ENCODE results near the gene LRRC18.
A peak's percentile ranks its signal among the peaks of the same experiment; 100 is the strongest.

LRRC18 gene

DNA sequence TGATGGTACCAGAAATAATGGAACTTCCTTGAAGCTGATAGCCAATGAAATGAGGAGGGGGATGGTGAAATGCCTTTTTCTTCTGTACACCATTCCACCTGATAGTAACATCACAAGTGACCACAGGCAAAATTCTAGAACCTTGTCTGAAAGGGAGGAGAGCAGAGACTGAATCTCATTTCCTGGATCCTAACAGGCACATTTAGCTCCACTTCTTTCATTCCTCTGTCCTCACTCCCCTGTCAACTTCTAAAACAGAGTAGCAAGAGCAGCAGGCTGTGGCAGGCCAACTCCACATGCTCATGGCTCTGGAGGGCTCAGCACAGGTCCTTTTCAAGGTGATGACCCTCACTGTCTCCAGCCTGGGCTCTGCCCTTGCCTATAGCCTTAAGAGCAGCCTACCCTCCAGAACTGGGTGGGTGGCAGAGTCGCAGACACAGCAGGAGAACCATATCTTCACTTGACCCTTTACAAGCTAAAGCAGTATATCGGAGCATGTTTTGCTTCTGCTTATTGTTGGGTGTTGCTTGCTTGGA lies at the start of gene LRRC18:
TSS of gene LRRC18 (minus strand) at position 51 of the 536 bp plus-strand sequence. CDS start 25,685 bp downstream, outside the sequence.
- DNase-seq = no peak

DNA sequence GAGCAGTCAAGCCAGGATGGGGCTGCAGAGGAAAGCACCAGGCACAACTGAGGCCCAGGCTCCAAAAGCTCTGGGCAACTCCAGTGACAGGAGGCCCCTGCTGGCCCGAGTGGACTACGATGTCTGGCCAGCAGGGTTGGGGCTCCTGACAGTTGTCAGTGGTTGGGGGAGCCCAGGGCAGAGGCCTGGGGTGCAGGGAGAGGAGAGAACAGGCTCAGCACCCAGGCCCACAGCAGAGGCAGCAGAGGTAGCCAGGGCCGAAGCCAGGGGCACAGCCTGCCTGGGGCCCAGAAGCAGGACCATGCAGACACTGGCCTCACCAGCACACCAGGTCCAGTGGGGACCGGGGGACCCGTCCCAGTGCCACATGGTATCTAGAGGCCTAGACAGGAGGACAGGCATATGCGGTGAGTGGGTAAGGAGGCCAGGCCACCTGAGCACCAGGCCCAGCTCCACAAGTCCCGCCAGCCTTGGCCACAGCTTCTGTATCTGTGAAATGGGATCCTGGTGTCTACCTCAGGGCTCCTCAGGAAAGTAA lies 46.0 kb upstream of the LRRC18 start:
- no peak for DNase-seq

GRCh38 chr10:48983648-48984351 lies 44.2 kb upstream of the LRRC18 start:
- no peak for DNase-seq

DNA sequence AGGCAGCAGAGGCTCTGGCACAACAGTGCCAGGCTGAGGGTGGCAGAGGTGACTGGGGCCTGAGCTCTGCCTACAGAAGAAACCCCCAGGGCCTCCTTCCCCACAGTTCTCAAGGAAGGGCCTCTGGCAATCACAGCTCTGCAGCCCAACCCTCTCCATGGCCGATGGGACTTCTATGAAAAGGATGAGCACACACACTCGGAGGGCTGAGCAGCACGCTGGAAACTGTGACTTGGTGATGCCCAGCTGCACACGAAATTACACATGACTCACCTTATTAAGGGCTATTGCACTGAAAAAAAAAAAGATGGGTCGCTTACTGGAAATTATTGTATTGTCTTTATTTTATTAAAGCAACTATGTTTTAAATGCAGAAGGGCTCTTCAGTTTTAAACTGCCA lies 42.9 kb upstream of the LRRC18 start:
- no peak for DNase-seq

DNA sequence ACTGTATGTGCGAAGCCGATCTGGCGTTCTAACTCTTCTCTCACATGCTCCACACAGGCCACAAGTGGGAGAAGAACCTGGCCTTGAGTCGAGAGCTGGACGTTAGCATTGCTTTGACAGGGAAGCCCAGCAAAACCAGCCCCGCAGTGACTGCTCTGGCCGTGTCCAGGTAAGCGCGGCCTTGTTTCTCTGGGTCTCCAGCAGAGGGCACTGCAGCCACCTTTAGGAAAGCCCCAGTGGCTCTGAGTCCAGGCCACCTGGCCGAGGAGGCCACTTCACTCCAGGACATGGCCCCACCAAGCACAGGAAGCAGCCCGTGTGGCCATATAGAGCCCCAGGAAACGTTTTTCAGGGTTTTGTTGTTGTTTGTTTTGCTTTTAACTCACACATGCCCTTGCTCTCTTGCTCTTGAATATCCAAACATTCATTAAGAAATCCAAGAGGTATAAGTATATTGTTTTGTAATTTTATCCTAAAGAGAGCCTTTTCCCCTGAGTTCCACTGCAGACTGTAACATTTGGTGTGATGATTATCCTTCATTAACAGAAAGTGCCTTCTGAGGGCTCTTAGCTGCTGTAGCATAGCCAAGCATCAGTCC lies 41.8 kb upstream of the LRRC18 start:
- DNase-seq = peak in 1 of 2 donors; percentile 21

DNA sequence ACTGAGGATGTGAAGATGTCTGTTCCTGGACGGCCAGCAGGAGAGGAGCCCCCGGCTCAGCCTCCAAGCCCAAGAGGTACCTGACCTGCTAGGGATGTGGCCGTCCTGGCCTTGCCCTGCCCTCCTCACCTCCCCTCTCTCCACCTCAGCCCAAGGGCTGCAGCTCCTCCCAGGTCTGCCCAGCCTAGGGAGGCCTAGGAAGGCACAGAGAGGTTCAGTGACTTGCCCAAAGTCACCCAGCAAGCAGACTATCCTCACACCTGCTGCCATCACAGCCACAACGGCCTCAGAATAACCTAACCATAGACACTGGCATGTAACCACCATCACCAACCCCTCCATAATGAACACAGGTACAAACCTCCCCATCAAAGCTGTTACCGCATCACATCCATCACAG lies 38.7 kb upstream of the LRRC18 start:
- DNase-seq = no peak

DNA sequence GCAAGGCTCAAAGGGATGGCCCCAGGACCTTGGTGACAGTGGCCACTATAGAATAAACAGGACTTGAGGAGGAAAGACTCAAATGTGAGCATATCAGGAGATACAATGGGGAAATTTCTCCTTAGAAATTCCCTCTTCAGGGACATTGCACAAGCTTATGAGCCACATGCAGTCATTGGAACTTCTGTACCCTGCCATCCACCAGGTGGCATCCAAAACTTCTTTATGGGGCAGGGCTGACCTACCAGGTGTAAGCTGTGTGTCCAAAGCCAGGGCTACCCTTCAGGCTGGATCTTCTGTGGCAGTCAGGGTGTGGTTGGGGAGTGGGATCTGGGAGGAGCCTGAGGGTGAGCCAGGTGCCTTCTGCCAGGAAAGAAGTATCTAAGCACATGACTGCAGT lies 36.6 kb upstream of the LRRC18 start:
- no peak for DNase-seq

DNA sequence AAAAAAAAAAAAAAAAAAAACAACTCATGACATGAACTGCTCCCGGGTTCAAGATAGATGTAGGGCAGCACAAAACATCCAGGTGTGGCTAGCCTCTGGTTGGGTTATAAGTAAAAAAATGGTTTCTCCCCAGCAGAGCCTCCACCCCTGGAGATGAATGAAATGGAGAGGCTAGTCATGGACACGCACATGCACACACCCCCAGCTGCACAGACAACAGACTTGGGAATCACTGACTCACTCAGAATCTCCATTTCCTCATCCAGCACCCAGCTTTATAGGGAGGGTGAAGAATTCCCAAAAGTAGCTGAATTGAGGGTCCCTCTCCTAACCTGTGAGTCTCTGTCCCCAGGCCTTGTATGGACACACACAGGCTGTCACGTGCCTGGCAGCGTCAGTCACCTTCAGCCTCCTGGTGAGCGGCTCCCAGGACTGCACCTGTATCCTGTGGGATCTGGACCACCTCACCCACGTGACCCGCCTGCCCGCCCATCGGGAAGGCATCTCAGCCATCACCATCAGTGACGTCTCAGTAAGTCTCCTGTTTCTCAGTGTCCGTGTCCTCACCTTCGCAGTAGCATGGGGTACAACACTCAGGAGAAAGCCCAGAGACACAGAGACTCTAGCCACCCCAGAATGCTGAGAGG lies 35.0 kb upstream of the LRRC18 start:
- no peak for DNase-seq

DNA sequence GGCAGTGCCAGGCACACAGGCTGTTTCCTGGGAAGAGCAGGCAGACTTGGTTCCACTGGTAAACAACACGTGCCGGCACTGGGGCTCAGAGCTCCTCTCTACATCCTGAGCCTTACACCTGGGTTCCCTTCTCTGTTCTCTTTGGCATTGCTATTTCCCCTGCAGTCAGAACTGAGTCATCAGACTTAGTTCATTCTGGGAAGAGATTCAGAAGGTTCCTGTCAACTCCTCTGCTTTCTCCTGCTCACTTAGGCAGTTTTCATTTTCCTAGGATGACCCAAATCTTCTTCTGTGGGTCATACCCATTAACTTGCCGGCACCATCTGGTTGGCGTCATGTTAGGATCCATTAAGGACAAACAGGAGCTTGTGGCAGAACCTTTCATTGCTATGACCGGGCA lies 33.4 kb upstream of the LRRC18 start:
- no peak for DNase-seq

- DNase-seq = no peak
Observed at GRCh38 chr10:48970654-48971053, 31.0 kb upstream of the LRRC18 start.

DNA sequence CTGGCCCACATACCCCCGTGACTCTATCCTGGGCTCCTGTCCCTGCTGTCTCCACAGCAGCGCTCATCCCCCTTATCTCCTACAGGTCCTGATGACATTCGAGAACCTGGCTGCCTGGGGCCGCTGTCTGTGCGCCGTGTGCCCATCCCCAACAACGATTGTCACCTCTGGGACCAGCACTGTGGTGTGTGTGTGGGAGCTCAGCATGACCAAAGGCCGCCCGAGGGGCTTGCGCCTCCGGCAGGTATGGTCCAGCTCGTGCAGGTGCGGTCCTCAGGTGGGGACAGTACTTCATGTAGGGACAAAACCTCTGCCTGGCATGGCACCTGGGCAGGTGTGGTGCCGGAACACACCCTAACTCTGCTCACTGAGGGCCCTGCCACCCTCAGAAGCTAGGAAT lies 30.4 kb upstream of the LRRC18 start:
- DNase-seq = no peak

GRCh38 chr10:48968036-48968435 lies 28.4 kb upstream of the LRRC18 start:
- DNase-seq = no peak

GRCh38 chr10:48965460-48965859 lies 25.8 kb upstream of the LRRC18 start:
- DNase-seq = no peak

DNA sequence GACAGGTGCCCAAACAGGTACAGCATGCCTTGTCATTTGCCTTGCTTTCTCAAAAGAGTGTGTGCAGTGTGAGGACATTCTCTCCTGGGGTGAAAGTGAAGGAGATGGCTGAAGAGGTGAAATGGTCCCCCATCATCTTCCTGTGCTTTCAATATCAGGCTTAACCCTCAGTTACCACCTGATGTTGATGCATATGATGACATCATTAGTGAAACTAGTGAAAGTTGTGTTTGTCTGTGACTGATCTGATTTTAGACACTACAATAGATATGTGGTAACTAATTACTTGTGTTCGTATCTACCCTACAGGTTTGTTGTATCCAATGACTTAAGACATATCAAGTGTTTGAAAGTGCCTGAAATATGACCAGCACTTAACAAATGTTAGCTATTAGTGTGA lies 24.4 kb upstream of the LRRC18 start:
- DNase-seq = no peak

- DNase-seq = no peak
Observed at GRCh38 chr10:48958598-48959190, 19.1 kb upstream of the LRRC18 start.

- no peak for DNase-seq
Observed at GRCh38 chr10:48957361-48958151, 17.9 kb upstream of the LRRC18 start.

GRCh38 chr10:48951707-48952106 lies 12.1 kb upstream of the LRRC18 start:
- DNase-seq = no peak

DNA sequence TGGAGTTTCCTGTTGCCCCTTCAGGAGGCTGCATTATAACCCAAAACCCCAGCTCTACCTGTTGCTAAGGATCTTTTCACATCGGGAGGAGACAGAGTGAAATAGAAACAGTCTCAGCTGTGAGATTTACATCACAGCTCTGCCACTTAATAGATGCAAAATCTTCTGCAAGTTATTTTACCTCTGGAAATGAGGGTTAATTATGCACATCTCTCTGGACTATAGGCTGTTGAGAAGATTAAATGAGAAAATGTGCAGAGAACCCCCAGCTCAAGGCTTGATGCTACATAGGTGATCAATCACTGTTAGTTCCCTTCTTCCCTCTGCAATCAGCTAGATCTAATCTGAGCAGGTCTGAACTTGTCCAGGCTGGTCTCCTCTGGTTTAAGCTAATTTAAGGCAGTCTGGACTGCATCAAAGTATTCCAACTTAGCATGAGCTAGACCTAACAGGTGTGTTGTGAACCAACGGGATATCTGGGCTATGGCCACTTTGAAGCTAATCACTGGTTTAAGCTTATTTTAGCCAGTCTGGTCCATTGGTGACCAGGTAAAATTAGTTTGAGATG lies 8.9 kb upstream of the LRRC18 start:
- DNase-seq = no peak

DNA sequence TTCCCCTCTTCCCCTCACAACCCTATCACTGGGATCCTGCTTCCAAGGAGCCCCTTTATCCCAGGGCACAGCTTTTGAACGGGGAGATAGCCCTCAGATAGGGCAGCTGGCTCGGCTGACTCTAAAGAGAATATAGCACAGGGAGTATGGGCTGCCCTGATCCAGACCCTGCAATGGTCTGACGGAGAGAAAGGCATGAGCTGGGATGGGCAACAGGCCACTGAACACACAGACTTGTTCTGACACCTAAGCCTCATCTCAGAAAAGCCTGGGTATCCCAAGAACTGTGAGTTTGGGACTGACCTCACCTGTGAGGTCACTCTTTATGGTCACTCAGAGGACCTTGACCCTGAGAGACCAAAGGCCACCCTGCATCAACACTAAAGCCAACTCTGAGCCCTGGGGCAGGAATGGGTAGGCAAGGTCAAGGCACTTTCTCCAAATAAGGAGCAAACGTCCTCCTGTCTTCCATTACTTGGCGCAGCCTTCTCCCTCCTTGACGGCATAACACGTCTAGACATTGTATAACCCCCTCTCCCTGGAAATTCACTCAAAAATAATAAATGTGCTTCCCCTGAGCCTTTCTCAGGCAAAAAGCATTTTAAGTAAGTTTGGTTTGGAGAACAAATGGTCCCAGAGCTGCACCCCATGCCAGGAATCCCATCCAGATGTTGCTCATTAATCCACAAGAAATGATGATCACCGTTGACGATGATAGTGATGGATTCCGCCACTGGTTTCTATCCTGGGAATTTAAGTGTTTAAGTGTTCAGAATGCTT lies 8.2 kb upstream of the LRRC18 start:
- DNase-seq = no peak

GRCh38 chr10:48946891-48947500 lies 7.4 kb upstream of the LRRC18 start:
- no peak for DNase-seq

DNA sequence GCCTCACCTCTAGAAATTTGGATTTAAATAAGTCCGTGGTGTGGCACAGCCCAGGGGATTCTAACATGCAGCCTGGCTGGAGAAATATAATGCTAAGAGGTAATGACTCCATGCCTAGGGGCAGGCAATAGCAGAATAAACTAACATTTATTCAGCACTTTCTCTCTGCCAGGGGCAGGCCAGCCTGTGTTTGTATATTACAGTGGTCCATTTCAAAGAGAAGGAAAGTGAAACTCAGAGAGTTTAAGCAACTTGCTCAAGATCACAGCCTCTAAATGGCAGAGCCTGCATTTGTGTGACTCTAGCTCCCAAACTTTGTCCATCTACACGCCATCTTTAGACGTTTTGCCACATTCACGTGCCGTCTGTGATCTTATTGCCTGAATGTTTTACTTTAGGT lies 6.7 kb upstream of the LRRC18 start:
- no peak for DNase-seq
